NCI-H2081 treated with DMSO at 0.1 percent for 48 hours (cell line): ENCODE data around the gene ZNF83.
"Not testable (repeated sequence)": the region's sequence is repeated elsewhere in the genome, so short reads cannot be mapped to it uniquely, and the experiment has no call there.

ENCODE experiments used
- DNase-seq: peaks from one replicate; lab custom pipeline; 2025; lab: John Stamatoyannopoulos, UW

Gene ZNF83

GRCh38 chr19:52637718-52638585 lies at the start of gene ZNF83:
Gene ZNF83 (minus strand): TSS chr19:52638355.
- peak; percentile 36 for DNase-seq

GRCh38 chr19:52687684-52688083 lies 49.5 kb upstream of the ZNF83 start:
- DNase-seq = no peak

GRCh38 chr19:52685811-52686210 lies 47.7 kb upstream of the ZNF83 start:
- no peak for DNase-seq

- not testable (repeated sequence) for DNase-seq
Measured at GRCh38 chr19:52681216-52681615, 43.1 kb upstream of the ZNF83 start.

DNA sequence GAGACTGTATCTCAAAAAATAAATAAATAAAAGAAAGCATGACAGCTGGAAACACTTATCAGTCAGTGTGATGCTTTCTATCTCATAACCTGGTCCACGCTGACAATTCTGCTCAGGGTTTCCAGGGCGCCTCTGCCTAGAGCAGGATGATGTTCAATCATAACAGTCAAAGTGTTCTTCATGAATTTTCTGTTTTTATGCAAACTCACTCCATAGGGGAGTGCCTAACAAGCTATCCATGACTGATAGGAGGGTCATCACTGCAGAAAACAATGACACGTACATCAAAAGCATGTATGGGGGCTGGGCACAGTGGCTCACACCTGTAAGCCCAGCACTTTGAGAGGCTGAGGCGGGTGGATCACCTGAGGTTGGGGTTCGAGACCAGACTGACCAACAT lies 41.4 kb upstream of the ZNF83 start:
- DNase-seq = no peak

DNA sequence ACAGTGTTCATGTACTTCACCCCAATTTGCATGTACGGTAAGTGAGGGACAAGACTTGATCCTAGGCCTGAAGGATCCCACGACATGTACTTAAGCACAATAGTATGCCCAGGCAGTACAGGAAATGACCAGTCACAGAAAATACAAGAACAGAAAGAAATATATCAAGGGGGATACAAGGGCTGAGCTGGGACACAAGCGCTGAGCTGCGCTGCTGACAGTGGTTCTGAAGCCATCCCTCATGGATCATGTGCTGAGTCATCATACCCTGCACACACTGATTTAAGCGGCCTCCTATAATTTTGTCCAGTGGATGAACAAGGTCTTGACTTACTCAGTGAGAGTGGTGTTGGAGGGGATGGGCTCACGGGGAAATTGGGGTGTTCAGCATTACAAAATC lies 37.1 kb upstream of the ZNF83 start:
- not testable (repeated sequence) for DNase-seq

- DNase-seq = no peak
Measured at GRCh38 chr19:52673014-52673413, 34.9 kb upstream of the ZNF83 start.

- no peak for DNase-seq
Measured at GRCh38 chr19:52670046-52670445, 31.9 kb upstream of the ZNF83 start.

GRCh38 chr19:52669586-52669985 lies 31.4 kb upstream of the ZNF83 start:
- no peak for DNase-seq

- DNase-seq = no peak
Measured at GRCh38 chr19:52667972-52668371, 29.8 kb upstream of the ZNF83 start.

DNA sequence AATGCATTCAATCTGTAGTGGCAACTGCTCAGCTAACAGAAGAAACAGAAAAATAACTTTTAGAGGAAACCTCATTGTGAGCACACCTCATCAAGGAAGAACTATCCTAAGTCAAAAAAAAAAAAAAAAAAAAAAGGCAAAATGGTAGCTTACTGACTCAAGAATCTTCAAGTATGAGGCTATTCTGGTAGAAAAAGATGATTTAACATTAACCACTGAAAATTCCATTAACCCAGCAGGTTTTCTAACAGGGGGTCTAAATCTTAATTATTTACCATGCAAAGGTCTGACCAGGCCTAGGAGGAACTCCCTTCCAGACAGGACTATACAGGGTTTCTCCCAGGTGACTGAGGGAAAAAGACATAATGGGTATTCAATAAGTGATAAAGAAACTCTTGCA lies 28.4 kb upstream of the ZNF83 start:
- DNase-seq = no peak

- no peak for DNase-seq
Measured at GRCh38 chr19:52665529-52665928, 27.4 kb upstream of the ZNF83 start.

DNA sequence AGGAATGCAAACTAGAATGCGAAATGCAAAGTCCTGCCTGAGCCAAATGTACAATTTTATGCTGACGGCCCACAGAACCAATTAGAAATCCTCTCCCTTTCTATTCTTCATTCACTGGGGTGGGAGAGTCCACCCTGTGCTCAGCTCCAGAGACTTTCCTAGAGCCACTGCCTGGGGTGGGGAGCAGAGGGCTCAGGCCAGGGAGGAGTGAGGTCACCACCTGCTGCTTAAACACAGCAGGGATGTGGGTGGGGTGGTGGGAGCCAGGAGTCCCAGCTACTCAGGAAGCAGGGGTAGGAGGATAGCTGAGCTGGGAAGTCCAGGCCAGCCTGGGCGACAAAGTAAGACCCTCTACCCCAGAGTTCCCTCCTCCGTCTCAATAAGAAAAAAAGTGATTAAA lies 26.9 kb upstream of the ZNF83 start:
- no peak for DNase-seq

DNA sequence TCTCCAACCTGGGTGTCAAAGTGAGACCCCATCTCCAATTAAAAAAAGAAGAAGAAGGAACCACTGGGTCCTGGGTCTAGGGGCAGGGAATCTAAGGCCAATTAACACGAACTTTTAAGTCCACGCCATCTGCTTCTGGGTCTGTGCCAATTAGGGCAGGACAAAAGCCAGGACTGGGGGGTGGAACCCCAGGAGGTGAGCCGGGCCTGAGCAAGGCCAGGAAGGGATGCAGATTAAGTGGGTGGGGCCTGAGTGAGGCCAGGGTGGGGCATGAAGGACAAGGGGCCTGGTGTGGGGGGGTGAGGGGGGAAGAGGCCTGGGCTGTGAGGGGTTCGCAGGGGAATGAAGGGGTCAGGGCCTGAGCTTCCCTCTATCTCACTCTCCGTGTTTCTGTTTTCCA lies 26.3 kb upstream of the ZNF83 start:
- DNase-seq = no peak

DNA sequence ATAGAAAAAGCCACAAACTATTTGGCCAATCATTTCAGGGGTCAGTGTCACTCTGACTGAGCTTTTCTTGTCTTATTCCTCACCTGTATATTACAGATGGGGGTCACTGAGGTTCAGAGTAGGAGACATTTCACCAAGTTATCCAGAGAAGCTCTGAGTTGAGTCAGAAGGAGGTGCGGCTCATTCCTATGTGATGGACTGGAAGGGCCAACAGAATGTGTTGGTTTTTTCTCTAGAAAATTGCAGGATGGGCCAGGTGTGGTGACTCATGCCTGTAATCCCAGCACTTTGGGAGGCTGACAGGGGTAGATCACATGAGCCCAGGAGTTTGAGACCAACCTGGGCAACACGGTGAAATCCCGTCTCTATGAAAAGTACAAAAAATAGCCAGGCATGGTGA lies 24.5 kb upstream of the ZNF83 start:
- DNase-seq = no peak

GRCh38 chr19:52660981-52661380 lies 22.8 kb upstream of the ZNF83 start:
- no peak for DNase-seq

- no peak for DNase-seq
Measured at GRCh38 chr19:52659013-52659412, 20.9 kb upstream of the ZNF83 start.

DNA sequence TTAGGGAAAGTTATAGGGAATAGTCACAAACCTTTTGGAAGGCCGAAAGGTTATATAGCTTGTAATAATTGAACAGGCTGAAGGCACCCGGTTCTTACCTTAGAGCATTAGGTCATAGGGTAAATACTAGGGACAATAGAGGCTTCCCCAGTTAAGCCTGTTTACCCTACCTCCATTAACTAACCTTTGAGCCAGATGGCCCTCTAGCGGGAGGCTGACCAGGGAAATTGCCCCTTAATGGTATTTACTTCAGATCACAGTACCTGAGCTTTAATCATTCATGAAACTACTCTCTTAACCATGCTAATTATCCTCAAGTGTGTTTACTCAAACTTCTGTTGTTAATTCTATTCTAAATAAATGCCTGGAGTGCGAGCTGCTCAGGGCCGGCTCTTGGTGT lies 20.4 kb upstream of the ZNF83 start:
- peak; percentile 23 for DNase-seq

- DNase-seq = no peak
Measured at GRCh38 chr19:52653161-52653560, 15.0 kb upstream of the ZNF83 start.

GRCh38 chr19:52651956-52652355 lies 13.8 kb upstream of the ZNF83 start:
- no peak for DNase-seq

DNA sequence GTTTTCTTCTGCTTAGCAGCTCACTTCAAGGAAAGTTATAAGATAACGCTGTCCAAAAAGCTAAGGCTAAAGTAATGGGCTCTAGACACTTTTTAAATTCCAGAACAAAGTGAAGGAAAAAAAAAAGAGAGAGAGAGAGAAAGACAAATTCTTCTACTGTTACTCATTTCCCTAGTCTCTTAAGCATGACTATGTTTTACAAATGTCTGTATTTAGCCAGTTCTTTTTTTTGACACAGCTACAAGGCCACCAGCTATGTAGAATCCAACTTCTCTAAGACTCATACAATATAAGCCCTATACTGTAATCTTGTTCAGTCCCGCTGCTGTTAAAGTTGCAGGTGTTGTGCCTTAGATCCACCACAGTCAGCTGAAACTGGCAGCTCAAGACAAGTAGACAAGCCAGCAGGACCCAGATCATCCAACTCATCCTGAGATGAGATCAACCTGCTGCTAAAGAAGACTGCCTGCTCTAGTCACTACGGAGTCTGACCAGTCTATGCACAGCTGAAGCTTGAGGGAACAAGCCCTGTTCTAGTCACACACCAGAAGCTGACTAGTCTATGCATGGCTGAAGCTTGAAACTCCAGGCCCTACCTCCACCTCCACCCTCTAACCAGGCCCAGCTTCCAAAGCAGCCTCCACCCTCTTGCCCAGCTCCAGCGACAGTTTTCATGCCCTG lies 10.3 kb upstream of the ZNF83 start:
- DNase-seq = no peak

GRCh38 chr19:52646571-52647217 lies 8.5 kb upstream of the ZNF83 start:
- DNase-seq = no peak

- DNase-seq = no peak
Measured at GRCh38 chr19:52640916-52641315, 2.8 kb upstream of the ZNF83 start.
